Calu3 (cell line): ENCODE results near the gene SCO1. TPM values are rescaled to one million over a fixed set of nuclear protein-coding genes. Genes with fewer than 3 reads are reported as not detected.

Experiments
- BruUV-seq: library from RNA; stranded (reverse); fragments of 400-500 nt; replicated peaks from 2 replicates; lab custom pipeline; 2021; lab: Mats Ljungman, UMichigan
- CTCF ChIA-PET: fragments of 300-600 bp; sonication (Branson Sonifier 250); formaldehyde crosslinking; loops from one replicate; lab custom pipeline; 2022; ENCODE audit warnings: antibody characterized with exemption; lab: Charles Lee
- DNase-seq: peaks from one replicate; pipeline ENCODE4 v3.0.0; 2022
- H3K27ac Mint-ChIP-seq: one replicate; pipeline ENCODE4 v1.8.0; 2022; ENCODE audit warnings: mixed read lengths; ENCODE audit not compliant: unreplicated experiment
- H3K27me3 Mint-ChIP-seq: one replicate; pipeline ENCODE4 v1.8.0; 2022; ENCODE audit warnings: mixed read lengths; ENCODE audit not compliant: unreplicated experiment
- H3K36me3 Mint-ChIP-seq: one replicate; pipeline ENCODE4 v1.8.0; 2022; ENCODE audit warnings: mild to moderate bottlenecking, moderate library complexity, mixed read lengths; ENCODE audit not compliant: insufficient read depth, unreplicated experiment
- H3K4me1 Mint-ChIP-seq: one replicate; pipeline ENCODE4 v1.8.0; 2022; ENCODE audit warnings: mild to moderate bottlenecking, low read depth, mixed read lengths; ENCODE audit not compliant: unreplicated experiment
- H3K4me3 Mint-ChIP-seq: one replicate; pipeline ENCODE4 v1.8.0; 2022; ENCODE audit warnings: mild to moderate bottlenecking, low read depth, moderate library complexity, mixed read lengths; ENCODE audit not compliant: unreplicated experiment
- H3K9me3 Mint-ChIP-seq: one replicate; pipeline ENCODE4 v1.8.0; 2022; ENCODE audit warnings: low read depth, mixed read lengths; ENCODE audit not compliant: unreplicated experiment
- CTCF ChIP-seq: fragments of 200-600 bp; IDR thresholded peaks from one replicate; pipeline ENCODE4 v1.8.0; 2022; ENCODE audit warnings: antibody characterized with exemption; ENCODE audit not compliant: unreplicated experiment
- intact Hi-C: fragments of 100-400 bp; cut with micrococcal nuclease; formaldehyde crosslinking; loops from one replicate; pipeline ENCODE4 v1.10.0; 2022; ENCODE audit not compliant: unreplicated experiment
- total RNA-seq: library from RNA; stranded (reverse); gene quantifications from 2 replicates; pipeline ENCODE4 v1.2.3, GENCODE V29; 2022

The SCO1 gene
- total RNA-seq, 1 experiment from 2014 or later: 27.4 TPM

DNA sequence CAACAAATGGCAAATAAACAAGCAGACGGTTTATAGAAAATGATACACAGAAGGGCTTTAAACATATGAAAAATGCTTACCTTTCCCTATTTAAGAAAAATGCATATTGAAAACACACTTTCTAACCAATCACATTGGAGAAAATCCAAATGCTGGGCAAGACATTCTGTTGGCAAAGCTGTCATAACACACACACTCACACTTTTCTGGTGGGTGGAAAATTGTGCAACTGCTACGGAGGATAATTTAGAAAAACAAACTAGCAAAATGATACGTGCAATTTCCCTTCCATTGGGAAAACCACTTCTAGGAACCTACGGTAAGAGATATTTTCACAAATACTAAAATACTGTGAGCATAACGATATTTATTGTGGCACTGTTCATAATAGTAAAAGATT lies 30.4 kb downstream of the SCO1 start:
- no peak overlapping the region for H3K4me3 Mint-ChIP-seq
- H3K27ac Mint-ChIP-seq: no peak overlapping the region
- H3K27me3 Mint-ChIP-seq: no peaks in the 10 kb centered on the region
- no TSS peak for BruUV-seq
- CTCF ChIA-PET: interaction anchor here (0.7 kb wide), 1 partner anchor 1579 kb away, joined by 3 read pairs; no protein-coding TSS in a partner anchor
- intact Hi-C loops: no loop called here
- H3K36me3 Mint-ChIP-seq: no peaks in the 10 kb centered on the region
- H3K4me1 Mint-ChIP-seq: no peaks in the 10 kb centered on the region
- DNase-seq: no peak
- H3K9me3 Mint-ChIP-seq: no peaks in the 10 kb centered on the region
- TF ChIP-seq CTCF: no peak

GRCh38 chr17:10664571-10664970 lies 32.8 kb downstream of the SCO1 start:
- no peak for TF ChIP-seq CTCF
- Mint-ChIP-seq H3K4me3 (no peak overlapping the region), H3K9me3 (no peaks in the 10 kb centered on the region), H3K27ac (no peak overlapping the region), H3K36me3 (no peaks in the 10 kb centered on the region), H3K27me3 (no peaks in the 10 kb centered on the region), H3K4me1 (no peaks in the 10 kb centered on the region)
- no peak for DNase-seq
- BruUV-seq: no TSS peak
- CTCF ChIA-PET: no interaction called here
- intact Hi-C loops: no loop called here

GRCh38 chr17:10663231-10663630 lies 34.1 kb downstream of the SCO1 start:
- CTCF ChIA-PET: no interaction called here
- TF ChIP-seq CTCF: no peak
- DNase-seq: no peak
- intact Hi-C loops: no loop called here
- Mint-ChIP-seq H3K9me3 (no peaks in the 10 kb centered on the region), H3K4me3 (no peak overlapping the region), H3K27me3 (no peaks in the 10 kb centered on the region), H3K4me1 (no peaks in the 10 kb centered on the region), H3K36me3 (no peaks in the 10 kb centered on the region), H3K27ac (no peak overlapping the region)
- no TSS peak for BruUV-seq

DNA sequence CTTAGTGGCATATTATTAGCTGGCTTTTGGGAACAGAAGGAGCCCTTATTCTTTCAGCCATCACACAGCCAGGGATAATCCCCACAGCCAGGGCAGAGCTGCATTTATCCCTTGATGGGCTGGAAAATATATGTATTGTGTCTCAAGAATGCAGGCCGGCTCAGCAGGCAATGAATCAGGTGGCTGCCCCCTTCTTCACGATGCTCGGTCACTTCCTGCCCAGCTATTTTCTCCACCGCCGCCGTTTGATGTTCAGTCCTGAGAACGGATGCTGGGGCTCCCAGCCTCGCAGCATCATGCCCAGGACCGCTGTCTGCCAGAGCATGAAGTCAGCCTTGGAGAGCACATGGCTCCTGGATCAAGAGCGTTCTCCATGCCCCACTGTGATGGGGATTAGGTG lies 35.9 kb downstream of the SCO1 start:
- Mint-ChIP-seq H3K4me1 (no peaks in the 10 kb centered on the region), H3K4me3 (no peak overlapping the region), H3K9me3 (no peaks in the 10 kb centered on the region), H3K27ac (no peak overlapping the region), H3K36me3 (no peaks in the 10 kb centered on the region), H3K27me3 (no peaks in the 10 kb centered on the region)
- no TSS peak for BruUV-seq
- TF ChIP-seq CTCF: no peak
- intact Hi-C loops: no loop called here
- CTCF ChIA-PET: interaction anchor here (0.6 kb wide), 1 partner anchor 162 kb away, joined by 6 read pairs; no protein-coding TSS in a partner anchor
- DNase-seq: no peak
